ENCODE measurements around the gene SLC25A21.

The SLC25A21 gene

GRCh38 chr14:37048666-37049071 is 123.7 kb downstream of the SLC25A21 start:
- Mint-ChIP-seq H3K4me3 (no peak overlapping the region), H3K27me3 (no peaks in the 10 kb centered on the region), H3K36me3 (ENCODE audit: low read depth) (no peaks in the 10 kb centered on the region), H3K4me1 (ENCODE audit: low read depth) (no peaks in the 10 kb centered on the region), H3K9me3 (no peaks in the 10 kb centered on the region), H3K27ac (no peak overlapping the region)
- intact Hi-C loops (cut with micrococcal nuclease) = no loop called here

DNA sequence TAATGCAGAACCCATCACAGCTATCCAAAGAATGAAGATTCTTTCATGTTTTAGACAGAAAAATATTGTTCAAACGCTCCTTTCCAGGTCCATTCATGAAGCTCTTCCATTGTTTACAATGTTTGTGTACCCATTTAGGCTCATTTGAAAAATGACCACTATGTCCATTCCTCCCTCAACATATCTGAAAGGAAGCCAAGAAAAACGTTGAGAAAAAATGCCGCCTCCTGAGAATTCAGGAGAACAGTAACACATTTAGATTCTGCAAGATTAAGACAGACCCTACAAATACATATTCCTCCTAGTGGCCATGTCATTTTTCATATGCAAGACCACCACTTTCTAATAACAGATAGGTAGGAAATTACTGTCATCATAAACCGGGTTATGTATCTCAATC is 124.4 kb downstream of the SLC25A21 start:
- Mint-ChIP-seq H3K36me3 (ENCODE audit: low read depth) (no peaks in the 10 kb centered on the region), H3K9me3 (no peaks in the 10 kb centered on the region), H3K4me1 (ENCODE audit: low read depth) (no peaks in the 10 kb centered on the region), H3K27ac (no peak overlapping the region), H3K4me3 (no peak overlapping the region), H3K27me3 (no peaks in the 10 kb centered on the region)
- intact Hi-C loops (cut with micrococcal nuclease) = no loop called here

GRCh38 chr14:37047226-37047625 is 125.2 kb downstream of the SLC25A21 start:
- no peaks in the 10 kb centered on the region for H3K27me3 Mint-ChIP-seq
- no peaks in the 10 kb centered on the region for H3K9me3 Mint-ChIP-seq
- no peaks in the 10 kb centered on the region for H3K36me3 Mint-ChIP-seq (ENCODE audit: low read depth)
- H3K27ac Mint-ChIP-seq = no peak overlapping the region
- H3K4me1 Mint-ChIP-seq (ENCODE audit: low read depth) = no peaks in the 10 kb centered on the region
- intact Hi-C loops (cut with micrococcal nuclease) = no loop called here
- H3K4me3 Mint-ChIP-seq = no peak overlapping the region

DNA sequence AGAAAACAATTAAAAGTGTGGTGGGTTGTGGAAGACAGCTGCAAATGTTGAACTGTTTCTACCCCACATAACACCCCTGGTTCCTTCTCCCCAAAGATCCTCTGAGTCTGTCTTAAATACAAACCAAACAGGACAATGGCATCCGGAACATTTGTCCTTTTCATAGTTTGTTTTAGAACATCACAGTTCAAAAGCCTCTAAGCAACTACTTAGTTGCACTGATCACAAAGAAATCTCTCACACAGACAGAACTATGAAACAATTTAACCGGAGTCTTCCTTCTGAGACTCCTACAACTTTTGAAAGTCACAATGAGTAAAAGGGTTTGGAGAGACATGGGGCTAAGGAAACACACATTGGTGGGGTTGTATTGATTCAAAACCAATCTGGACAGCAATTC is 125.6 kb downstream of the SLC25A21 start:
- intact Hi-C loops (cut with micrococcal nuclease) = no loop called here
- no peaks in the 10 kb centered on the region for H3K9me3 Mint-ChIP-seq
- H3K4me1 Mint-ChIP-seq (ENCODE audit: low read depth) = no peaks in the 10 kb centered on the region
- H3K27ac Mint-ChIP-seq = no peak overlapping the region
- H3K36me3 Mint-ChIP-seq (ENCODE audit: low read depth) = no peaks in the 10 kb centered on the region
- H3K27me3 Mint-ChIP-seq = no peaks in the 10 kb centered on the region
- no peak overlapping the region for H3K4me3 Mint-ChIP-seq

GRCh38 chr14:37045340-37046061 is 126.9 kb downstream of the SLC25A21 start:
- no peaks in the 10 kb centered on the region for H3K36me3 Mint-ChIP-seq (ENCODE audit: low read depth)
- no peaks in the 10 kb centered on the region for H3K27me3 Mint-ChIP-seq
- no peaks in the 10 kb centered on the region for H3K9me3 Mint-ChIP-seq
- no peaks in the 10 kb centered on the region for H3K4me1 Mint-ChIP-seq (ENCODE audit: low read depth)
- no peak overlapping the region for H3K4me3 Mint-ChIP-seq
- no peak overlapping the region for H3K27ac Mint-ChIP-seq
- intact Hi-C loops (cut with micrococcal nuclease) = no loop called here

- H3K4me1 Mint-ChIP-seq (ENCODE audit: low read depth) = no peaks in the 10 kb centered on the region
- intact Hi-C loops (cut with micrococcal nuclease) = no loop called here
- H3K27me3 Mint-ChIP-seq = no peaks in the 10 kb centered on the region
- no peaks in the 10 kb centered on the region for H3K36me3 Mint-ChIP-seq (ENCODE audit: low read depth)
- H3K27ac Mint-ChIP-seq = no peak overlapping the region
- H3K4me3 Mint-ChIP-seq = no peak overlapping the region
- no peaks in the 10 kb centered on the region for H3K9me3 Mint-ChIP-seq
Observed at GRCh38 chr14:37037636-37038387, 134.6 kb downstream of the SLC25A21 start.

GRCh38 chr14:37036669-37037341 is 135.6 kb downstream of the SLC25A21 start:
- Mint-ChIP-seq H3K4me1 (ENCODE audit: low read depth) (no peaks in the 10 kb centered on the region), H3K27ac (no peak overlapping the region), H3K4me3 (no peak overlapping the region), H3K9me3 (no peaks in the 10 kb centered on the region), H3K27me3 (no peaks in the 10 kb centered on the region), H3K36me3 (ENCODE audit: low read depth) (no peaks in the 10 kb centered on the region)
- intact Hi-C loops (cut with micrococcal nuclease) = no loop called here

DNA sequence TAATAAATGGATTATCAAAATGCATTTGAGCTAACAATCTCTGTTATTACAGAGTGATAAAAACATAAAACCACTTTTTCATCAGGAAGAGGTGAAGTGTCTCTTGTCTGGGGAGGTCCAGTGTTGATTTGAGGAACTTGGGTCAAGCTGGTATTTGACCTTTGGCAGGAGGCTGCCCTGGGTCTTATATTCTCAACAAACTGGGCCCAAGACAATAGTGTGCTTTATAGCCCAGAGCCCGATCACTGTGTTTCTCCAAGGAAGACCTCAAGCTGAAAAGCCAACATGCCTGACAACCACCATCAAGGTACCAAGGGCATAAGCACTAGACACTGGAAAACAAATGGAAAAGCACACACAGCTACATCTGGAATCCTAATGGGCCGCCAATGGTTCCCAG is 137.0 kb downstream of the SLC25A21 start:
- no peak overlapping the region for H3K4me3 Mint-ChIP-seq
- H3K27me3 Mint-ChIP-seq = no peaks in the 10 kb centered on the region
- H3K36me3 Mint-ChIP-seq (ENCODE audit: low read depth) = no peaks in the 10 kb centered on the region
- intact Hi-C loops (cut with micrococcal nuclease) = no loop called here
- H3K27ac Mint-ChIP-seq = no peak overlapping the region
- H3K4me1 Mint-ChIP-seq (ENCODE audit: low read depth) = no peaks in the 10 kb centered on the region
- no peaks in the 10 kb centered on the region for H3K9me3 Mint-ChIP-seq

DNA sequence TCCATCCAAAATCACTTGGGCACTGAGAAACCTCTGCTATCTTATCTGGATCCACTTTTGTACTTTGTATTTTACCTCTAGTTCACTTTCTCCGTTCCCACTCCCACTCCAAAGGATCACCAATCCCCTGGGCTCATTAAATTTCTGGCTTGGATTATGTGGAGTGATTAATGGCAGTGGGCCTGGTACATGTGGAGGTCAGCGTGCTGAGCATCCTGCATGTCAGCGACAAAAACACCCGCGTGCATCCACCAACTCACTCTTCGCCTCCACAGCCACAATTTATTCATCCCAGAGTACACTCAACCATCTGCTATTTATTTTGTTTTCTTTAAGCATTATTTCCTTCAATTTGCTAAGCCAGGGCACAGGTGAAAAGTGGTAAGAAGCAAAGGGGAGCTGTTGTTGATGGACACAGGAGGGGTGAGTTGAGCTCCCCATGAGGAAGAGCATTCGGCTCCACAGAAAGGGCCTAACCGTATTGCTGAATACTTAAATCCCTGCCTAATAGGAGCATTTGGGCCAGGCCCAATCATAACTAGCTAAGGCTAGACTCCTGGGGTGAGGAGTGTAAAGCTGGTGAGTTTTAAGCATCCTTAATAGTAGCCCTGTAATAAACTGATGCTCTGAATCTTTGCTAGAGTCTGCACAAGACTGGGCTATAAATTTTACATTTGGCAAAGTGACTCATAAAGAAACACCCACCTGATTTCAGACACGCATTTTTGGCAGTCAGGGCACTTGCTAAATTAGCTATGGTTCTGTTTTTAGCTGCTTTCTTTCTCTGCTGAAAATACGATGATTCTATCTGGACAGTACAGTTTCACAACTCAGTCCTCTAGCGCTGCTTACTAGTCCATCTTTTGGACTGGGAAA is 137.8 kb downstream of the SLC25A21 start:
- Mint-ChIP-seq H3K9me3 (no peaks in the 10 kb centered on the region), H3K4me1 (ENCODE audit: low read depth) (no peaks in the 10 kb centered on the region), H3K27me3 (no peaks in the 10 kb centered on the region), H3K27ac (no peak overlapping the region), H3K36me3 (ENCODE audit: low read depth) (no peaks in the 10 kb centered on the region), H3K4me3 (no peak overlapping the region)
- intact Hi-C loops (cut with micrococcal nuclease) = no loop called here

GRCh38 chr14:37032863-37033262 is 139.5 kb downstream of the SLC25A21 start:
- Mint-ChIP-seq H3K4me3 (no peak overlapping the region), H3K4me1 (ENCODE audit: low read depth) (no peaks in the 10 kb centered on the region), H3K36me3 (ENCODE audit: low read depth) (no peaks in the 10 kb centered on the region), H3K9me3 (no peaks in the 10 kb centered on the region), H3K27ac (no peak overlapping the region), H3K27me3 (no peaks in the 10 kb centered on the region)
- intact Hi-C loops (cut with micrococcal nuclease) = no loop called here

GRCh38 chr14:37027188-37027824 is 145.1 kb downstream of the SLC25A21 start:
- H3K4me1 Mint-ChIP-seq (ENCODE audit: low read depth) = no peaks in the 10 kb centered on the region
- H3K27me3 Mint-ChIP-seq = no peaks in the 10 kb centered on the region
- no peaks in the 10 kb centered on the region for H3K9me3 Mint-ChIP-seq
- no peaks in the 10 kb centered on the region for H3K36me3 Mint-ChIP-seq (ENCODE audit: low read depth)
- H3K4me3 Mint-ChIP-seq = no peak overlapping the region
- intact Hi-C loops (cut with micrococcal nuclease) = no loop called here
- H3K27ac Mint-ChIP-seq = no peak overlapping the region

GRCh38 chr14:37023875-37024565 is 148.4 kb downstream of the SLC25A21 start:
- Mint-ChIP-seq H3K27ac (no peak overlapping the region), H3K27me3 (no peaks in the 10 kb centered on the region), H3K9me3 (no peaks in the 10 kb centered on the region), H3K4me3 (no peak overlapping the region), H3K4me1 (ENCODE audit: low read depth) (no peaks in the 10 kb centered on the region), H3K36me3 (ENCODE audit: low read depth) (no peaks in the 10 kb centered on the region)
- intact Hi-C loops (cut with micrococcal nuclease) = no loop called here

- H3K9me3 Mint-ChIP-seq = peaks cover 8% of the 10 kb centered on the region
- H3K4me1 Mint-ChIP-seq (ENCODE audit: low read depth) = no peaks in the 10 kb centered on the region
- no peak overlapping the region for H3K4me3 Mint-ChIP-seq
- intact Hi-C loops (cut with micrococcal nuclease) = no loop called here
- H3K27me3 Mint-ChIP-seq = no peaks in the 10 kb centered on the region
- no peak overlapping the region for H3K27ac Mint-ChIP-seq
- no peaks in the 10 kb centered on the region for H3K36me3 Mint-ChIP-seq (ENCODE audit: low read depth)
Observed at GRCh38 chr14:37021390-37021789, 151.0 kb downstream of the SLC25A21 start.

Data from dendritic cell treated with granulocyte-macrophage colony-stimulating factor and Interleukin-4, amounts not matched to agents 40 ng/mL and 50 ng/mL, for 4 days (primary cell).